Fibroblast of lung (primary cell): ENCODE measurements around the gene ATF6B.

Experiments used
- EZH2 ChIP-seq: IDR thresholded peaks from 2 replicates; pipeline ENCODE4 v1.5.1; 2012; ENCODE audit warnings: low read length, control low read depth, mild to moderate bottlenecking; ENCODE audit errors: missing control alignments
- TF ChIP-seq, protein P1 (sequence below), 2 donors: IDR thresholded peaks in 1 of 2; conservative IDR thresholded peaks in 1 of 2; 1 replicate in 1 of 2; 2 replicates in 1 of 2; pipeline ENCODE4 v1.5.1; 2011 to 2012; ENCODE audit warnings: low read length in 2 of 2, control low read depth in 1 of 2, inconsistent platforms in 1 of 2, low read depth in 1 of 2, mild to moderate bottlenecking in 1 of 2

- TF ChIP-seq, protein P1, sequence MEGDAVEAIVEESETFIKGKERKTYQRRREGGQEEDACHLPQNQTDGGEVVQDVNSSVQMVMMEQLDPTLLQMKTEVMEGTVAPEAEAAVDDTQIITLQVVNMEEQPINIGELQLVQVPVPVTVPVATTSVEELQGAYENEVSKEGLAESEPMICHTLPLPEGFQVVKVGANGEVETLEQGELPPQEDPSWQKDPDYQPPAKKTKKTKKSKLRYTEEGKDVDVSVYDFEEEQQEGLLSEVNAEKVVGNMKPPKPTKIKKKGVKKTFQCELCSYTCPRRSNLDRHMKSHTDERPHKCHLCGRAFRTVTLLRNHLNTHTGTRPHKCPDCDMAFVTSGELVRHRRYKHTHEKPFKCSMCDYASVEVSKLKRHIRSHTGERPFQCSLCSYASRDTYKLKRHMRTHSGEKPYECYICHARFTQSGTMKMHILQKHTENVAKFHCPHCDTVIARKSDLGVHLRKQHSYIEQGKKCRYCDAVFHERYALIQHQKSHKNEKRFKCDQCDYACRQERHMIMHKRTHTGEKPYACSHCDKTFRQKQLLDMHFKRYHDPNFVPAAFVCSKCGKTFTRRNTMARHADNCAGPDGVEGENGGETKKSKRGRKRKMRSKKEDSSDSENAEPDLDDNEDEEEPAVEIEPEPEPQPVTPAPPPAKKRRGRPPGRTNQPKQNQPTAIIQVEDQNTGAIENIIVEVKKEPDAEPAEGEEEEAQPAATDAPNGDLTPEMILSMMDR (conservative IDR thresholded peaks at IDR 0.05 in 1 of 2, IDR thresholded peaks at IDR 0.05 in 1 of 2; ENCODE audit: low read depth in 1 of 2, low read length in 2 of 2) = no peak
- no peak for TF ChIP-seq EZH2
Observed at GRCh38 chr6:32083812-32084768, 44.0 kb downstream of the ATF6B start.
